Measurements from ENCODE around the gene UGT2B17.
"Not testable (repeated sequence)": the region's sequence is repeated elsewhere in the genome, so short reads cannot be mapped to it uniquely, and the experiment has no call there.

UGT2B17 gene

DNA sequence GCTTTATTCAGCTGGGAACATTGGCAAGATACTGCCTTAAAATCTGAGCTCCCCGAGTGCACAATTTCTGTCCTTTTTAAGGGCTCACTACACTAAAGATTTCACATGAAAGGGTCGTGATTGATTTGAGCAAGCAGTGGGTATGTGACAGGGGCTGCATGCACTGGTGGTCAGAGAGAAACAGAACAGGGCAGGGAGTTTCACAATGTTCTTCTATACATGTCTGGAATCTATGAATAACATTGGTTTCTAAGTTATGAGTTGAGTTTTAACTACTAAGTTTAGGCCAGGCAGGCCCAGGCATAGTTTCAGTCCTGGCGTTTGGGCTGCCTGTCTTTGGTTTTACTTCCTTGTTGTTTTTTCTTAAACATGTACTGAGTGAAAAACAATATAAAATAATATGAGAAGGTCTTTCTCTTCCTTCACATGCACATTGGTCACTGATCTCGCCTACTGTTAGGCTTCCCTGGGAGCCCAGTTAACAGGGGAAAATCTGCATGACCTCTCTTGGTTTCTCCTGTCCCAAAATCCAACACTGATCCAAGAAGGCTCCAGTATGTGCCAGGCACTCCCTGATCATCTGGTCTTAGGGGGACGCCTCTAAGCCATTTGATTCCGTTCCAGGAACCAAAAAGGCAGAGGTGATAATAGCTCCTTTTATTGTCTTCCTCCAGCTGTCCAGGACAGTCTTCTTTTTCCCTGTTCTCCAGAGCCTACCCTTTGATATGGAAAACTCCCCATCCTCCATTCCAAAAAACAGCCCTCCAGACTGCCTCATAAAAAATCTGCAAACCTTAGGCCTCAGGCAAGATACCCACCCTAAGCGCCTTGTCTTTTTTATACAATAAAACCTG lies at the start of gene UGT2B17:
Gene UGT2B17 (minus strand): TSS at position 51 of the 854 bp plus-strand sequence. CDS start 7,838 bp downstream, outside the sequence.
- no peaks in the 10 kb centered on the region for H3K36me3 ChIP-seq (replicated peaks; ENCODE audit: low read depth, low read length)
- no peaks in the 10 kb centered on the region for H3K79me2 ChIP-seq (ENCODE audit: low read length)
- H3K9me3 ChIP-seq (ENCODE audit: insufficient read depth, low read length): no peaks in the 10 kb centered on the region
- no peak within 1 kb of the TSS for H3K4me3 ChIP-seq (ENCODE audit: low read length)
- H3K4me2 ChIP-seq (ENCODE audit: low read length): no peak within 1 kb of the TSS
- TF ChIP-seq, protein P1, sequence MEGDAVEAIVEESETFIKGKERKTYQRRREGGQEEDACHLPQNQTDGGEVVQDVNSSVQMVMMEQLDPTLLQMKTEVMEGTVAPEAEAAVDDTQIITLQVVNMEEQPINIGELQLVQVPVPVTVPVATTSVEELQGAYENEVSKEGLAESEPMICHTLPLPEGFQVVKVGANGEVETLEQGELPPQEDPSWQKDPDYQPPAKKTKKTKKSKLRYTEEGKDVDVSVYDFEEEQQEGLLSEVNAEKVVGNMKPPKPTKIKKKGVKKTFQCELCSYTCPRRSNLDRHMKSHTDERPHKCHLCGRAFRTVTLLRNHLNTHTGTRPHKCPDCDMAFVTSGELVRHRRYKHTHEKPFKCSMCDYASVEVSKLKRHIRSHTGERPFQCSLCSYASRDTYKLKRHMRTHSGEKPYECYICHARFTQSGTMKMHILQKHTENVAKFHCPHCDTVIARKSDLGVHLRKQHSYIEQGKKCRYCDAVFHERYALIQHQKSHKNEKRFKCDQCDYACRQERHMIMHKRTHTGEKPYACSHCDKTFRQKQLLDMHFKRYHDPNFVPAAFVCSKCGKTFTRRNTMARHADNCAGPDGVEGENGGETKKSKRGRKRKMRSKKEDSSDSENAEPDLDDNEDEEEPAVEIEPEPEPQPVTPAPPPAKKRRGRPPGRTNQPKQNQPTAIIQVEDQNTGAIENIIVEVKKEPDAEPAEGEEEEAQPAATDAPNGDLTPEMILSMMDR (IDR thresholded peaks at IDR 0.05; ENCODE audit: low read depth, low read length): no peak
- TF ChIP-seq EZH2phosphoT487 (IDR thresholded peaks at IDR 0.05; ENCODE audit: low read depth): no peak
- H3K9ac ChIP-seq (ENCODE audit: low read length): no peak within 1 kb of the TSS
- no peak within 1 kb of the TSS for H3K27ac ChIP-seq (ENCODE audit: low read length)
- H3K27me3 ChIP-seq (ENCODE audit: low read depth, low read length): no peaks in the 10 kb centered on the region
- H3K4me1 ChIP-seq (ENCODE audit: low read length): no peaks in the 10 kb centered on the region
- H2AFZ ChIP-seq (ENCODE audit: low read depth, low read length): no peak within 1 kb of the TSS
- no peaks in the 10 kb centered on the region for H4K20me1 ChIP-seq (ENCODE audit: insufficient read depth, low read length)

DNA sequence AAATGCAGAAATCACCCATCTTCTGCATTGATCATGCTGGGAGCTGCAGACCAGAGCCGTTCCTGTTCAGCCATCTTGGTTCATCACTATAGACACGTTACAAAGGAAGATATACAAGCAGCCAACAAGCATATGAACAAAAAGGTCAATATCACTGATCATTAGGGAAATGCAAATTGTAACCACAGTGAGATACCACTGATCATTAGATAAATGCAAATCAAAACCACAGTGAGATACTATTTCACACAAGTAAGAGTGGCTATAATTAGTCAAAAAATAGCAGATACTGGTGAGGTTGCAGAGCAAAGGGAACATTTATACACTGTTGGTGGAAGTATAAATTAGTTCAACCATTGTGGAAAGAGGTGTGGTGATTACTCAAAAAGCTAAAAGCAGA lies 46.6 kb upstream of the UGT2B17 start:
- not testable (repeated sequence) for H3K27ac ChIP-seq (ENCODE audit: low read length); H3K4me1 ChIP-seq (ENCODE audit: low read length); H3K36me3 ChIP-seq (replicated peaks; ENCODE audit: low read depth, low read length); H3K79me2 ChIP-seq (ENCODE audit: low read length); H4K20me1 ChIP-seq (ENCODE audit: insufficient read depth, low read length); H3K9me3 ChIP-seq (ENCODE audit: insufficient read depth, low read length); H3K9ac ChIP-seq (ENCODE audit: low read length); H3K4me3 ChIP-seq (ENCODE audit: low read length); H2AFZ ChIP-seq (ENCODE audit: low read depth, low read length); H3K27me3 ChIP-seq (ENCODE audit: low read depth, low read length); H3K4me2 ChIP-seq (ENCODE audit: low read length)

DNA sequence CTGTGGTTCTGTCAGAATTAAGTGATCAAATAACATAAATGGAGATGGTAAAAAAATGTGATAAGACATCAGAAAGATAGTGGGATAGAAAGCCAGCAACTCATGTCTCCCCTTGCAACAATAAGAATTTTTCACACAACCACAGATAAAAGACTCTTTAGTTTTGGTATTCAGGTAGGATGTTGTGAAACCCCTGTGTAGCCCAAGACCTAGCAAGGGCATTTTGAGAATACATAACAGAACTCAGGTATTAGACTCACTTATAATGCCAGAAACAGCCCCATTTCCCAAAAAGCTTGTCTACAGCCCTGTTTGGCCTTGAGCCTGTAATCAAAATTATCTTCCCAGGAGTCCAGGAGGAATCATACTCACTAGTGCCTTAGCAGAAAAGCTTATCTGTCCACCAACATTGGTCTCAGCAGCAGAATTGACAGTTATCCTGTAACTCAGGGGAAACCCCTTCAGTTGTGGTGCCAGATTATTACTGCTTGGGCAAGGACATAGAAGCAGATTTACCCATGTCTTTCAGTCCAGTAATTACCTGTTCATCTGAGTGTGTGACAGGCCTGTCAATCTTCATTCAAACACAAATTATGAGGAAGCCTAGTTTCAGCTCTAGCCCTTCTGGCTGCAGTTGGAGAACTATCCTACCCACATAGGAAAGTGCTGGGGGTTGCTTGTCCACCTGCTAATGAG lies 41.0 kb upstream of the UGT2B17 start:
- Histone ChIP-seq H3K4me2 (ENCODE audit: low read length) (no peak overlapping the region), H3K4me1 (ENCODE audit: low read length) (no peaks in the 10 kb centered on the region), H3K79me2 (ENCODE audit: low read length) (no peaks in the 10 kb centered on the region), H3K4me3 (ENCODE audit: low read length) (no peak overlapping the region), H2AFZ (ENCODE audit: low read depth, low read length) (no peak overlapping the region), H3K27ac (ENCODE audit: low read length) (no peak overlapping the region), H3K9me3 (ENCODE audit: insufficient read depth, low read length) (no peaks in the 10 kb centered on the region), H3K9ac (ENCODE audit: low read length) (no peak overlapping the region), H3K27me3 (ENCODE audit: low read depth, low read length) (no peaks in the 10 kb centered on the region), H3K36me3 (replicated peaks; ENCODE audit: low read depth, low read length) (no peaks in the 10 kb centered on the region), H4K20me1 (ENCODE audit: insufficient read depth, low read length) (no peaks in the 10 kb centered on the region)
- no peak for TF ChIP-seq EZH2phosphoT487 (IDR thresholded peaks at IDR 0.05; ENCODE audit: low read depth)
- TF ChIP-seq, protein P1 (IDR thresholded peaks at IDR 0.05; ENCODE audit: low read depth, low read length): no peak

GRCh38 chr4:68615699-68616422 lies 39.7 kb upstream of the UGT2B17 start:
- no peak overlapping the region for H2AFZ ChIP-seq (ENCODE audit: low read depth, low read length)
- no peaks in the 10 kb centered on the region for H4K20me1 ChIP-seq (ENCODE audit: insufficient read depth, low read length)
- H3K4me2 ChIP-seq (ENCODE audit: low read length): no peak overlapping the region
- no peak overlapping the region for H3K27ac ChIP-seq (ENCODE audit: low read length)
- no peaks in the 10 kb centered on the region for H3K36me3 ChIP-seq (replicated peaks; ENCODE audit: low read depth, low read length)
- no peaks in the 10 kb centered on the region for H3K4me1 ChIP-seq (ENCODE audit: low read length)
- H3K9me3 ChIP-seq (ENCODE audit: insufficient read depth, low read length): no peaks in the 10 kb centered on the region
- H3K79me2 ChIP-seq (ENCODE audit: low read length): no peaks in the 10 kb centered on the region
- no peak overlapping the region for H3K4me3 ChIP-seq (ENCODE audit: low read length)
- H3K27me3 ChIP-seq (ENCODE audit: low read depth, low read length): no peaks in the 10 kb centered on the region
- H3K9ac ChIP-seq (ENCODE audit: low read length): no peak overlapping the region
- TF ChIP-seq, protein P1 (IDR thresholded peaks at IDR 0.05; ENCODE audit: low read depth, low read length): no peak
- no peak for TF ChIP-seq EZH2phosphoT487 (IDR thresholded peaks at IDR 0.05; ENCODE audit: low read depth)

Measured in OCI-LY3 (cell line).